ENCODE data around the gene MAP1LC3B2.

GRCh38 chr12:116604951-116605641, 45.9 kb downstream of the MAP1LC3B2 start:
- TF ChIP-seq CTCF (IDR thresholded peaks at IDR 0.05), result no peak
- no peak for TF ChIP-seq JUND (IDR thresholded peaks at IDR 0.05)
- TF ChIP-seq USF2 (IDR thresholded peaks at IDR 0.05; ENCODE audit: borderline replicate concordance, low read depth, low read length), result no peak
- no peak for TF ChIP-seq RAD21 (IDR thresholded peaks at IDR 0.05; ENCODE audit: low read length)

Measured in SK-N-SH (cell line).